OCI-M1 (cell line): ENCODE results near the gene GABRB2.
"Not testable (repeated sequence)": the region's sequence is repeated elsewhere in the genome, so short reads cannot be mapped to it uniquely, and the experiment has no call there.

Experiments
- DNase-seq: peaks from one replicate; lab custom pipeline; 2025; lab: John Stamatoyannopoulos, UW

Gene GABRB2

DNA sequence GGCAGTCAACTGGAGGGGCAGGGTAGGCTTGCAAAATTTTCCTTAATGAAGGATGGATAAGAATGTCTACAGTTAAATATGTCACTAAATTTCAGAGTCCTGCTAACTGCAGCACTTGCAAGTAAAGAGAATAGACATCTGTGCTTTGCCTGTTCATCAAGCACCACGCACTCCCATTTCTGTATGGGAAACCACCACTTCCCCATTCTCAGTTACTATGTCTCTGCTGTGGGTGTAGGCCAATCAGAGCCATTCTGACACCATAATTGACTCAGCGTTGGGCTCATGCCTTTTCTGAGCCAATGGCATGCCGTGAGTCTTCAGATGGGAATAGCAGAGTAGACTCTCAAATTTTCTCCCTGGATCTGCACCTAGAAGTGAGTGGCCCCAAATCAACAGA, 247.5 kb downstream of the GABRB2 start:
- peak; percentile 74 for DNase-seq

DNA sequence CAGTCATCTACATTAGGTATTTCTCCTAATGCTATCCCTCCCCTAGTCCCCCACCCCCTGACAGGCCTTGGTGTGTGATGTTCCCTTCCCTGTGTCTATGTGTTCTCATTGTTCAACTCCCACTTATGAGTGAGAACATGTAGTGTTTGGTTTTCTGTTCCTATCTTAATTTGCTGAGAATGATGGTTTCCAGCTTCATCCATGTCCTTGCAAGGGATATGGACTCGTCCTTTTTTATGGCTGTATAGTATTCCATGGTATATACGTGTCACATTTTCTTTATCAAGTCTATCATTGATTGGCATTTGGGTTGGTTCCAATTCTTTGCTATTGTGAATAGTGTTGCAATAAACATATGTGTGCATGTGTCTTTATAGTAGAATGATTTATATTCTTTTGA, 249.1 kb downstream of the GABRB2 start:
- not testable (repeated sequence) for DNase-seq

DNA sequence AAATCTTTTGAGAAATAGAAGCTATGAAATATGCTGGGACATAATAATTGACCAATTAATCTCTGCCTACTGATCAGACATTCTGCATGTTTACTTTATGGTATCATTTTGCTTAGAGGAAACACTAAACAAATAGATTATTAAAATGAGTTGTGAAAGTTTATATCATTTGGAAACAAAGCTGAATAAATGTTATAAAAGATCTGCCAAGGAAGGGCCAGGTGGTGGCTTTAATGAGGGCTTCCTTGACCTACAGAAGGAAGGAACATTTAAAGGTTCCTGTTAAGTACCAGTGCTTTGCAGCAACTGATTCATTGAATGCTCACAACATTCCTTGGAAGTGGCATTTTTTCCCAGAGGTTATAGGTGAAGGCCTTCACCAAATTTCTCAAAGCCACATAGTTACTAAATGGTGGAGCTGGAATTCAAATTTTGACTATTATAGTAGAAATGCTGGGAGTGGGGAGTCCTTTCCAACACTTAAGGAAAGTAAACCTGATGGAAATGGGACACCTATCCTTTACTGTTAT, 250.7 kb downstream of the GABRB2 start:
- DNase-seq, result no peak

GRCh38 chr5:161288071-161288470, 258.5 kb downstream of the GABRB2 start:
- DNase-seq, result no peak

- DNase-seq, result no peak
Measured at GRCh38 chr5:161287436-161287835, 259.1 kb downstream of the GABRB2 start.

- peak; percentile 53 for DNase-seq
Measured at GRCh38 chr5:161286066-161286655, 260.4 kb downstream of the GABRB2 start.

- DNase-seq, result no peak
Measured at GRCh38 chr5:161284445-161284844, 262.1 kb downstream of the GABRB2 start.

GRCh38 chr5:161283296-161283695, 263.2 kb downstream of the GABRB2 start:
- no peak for DNase-seq

DNA sequence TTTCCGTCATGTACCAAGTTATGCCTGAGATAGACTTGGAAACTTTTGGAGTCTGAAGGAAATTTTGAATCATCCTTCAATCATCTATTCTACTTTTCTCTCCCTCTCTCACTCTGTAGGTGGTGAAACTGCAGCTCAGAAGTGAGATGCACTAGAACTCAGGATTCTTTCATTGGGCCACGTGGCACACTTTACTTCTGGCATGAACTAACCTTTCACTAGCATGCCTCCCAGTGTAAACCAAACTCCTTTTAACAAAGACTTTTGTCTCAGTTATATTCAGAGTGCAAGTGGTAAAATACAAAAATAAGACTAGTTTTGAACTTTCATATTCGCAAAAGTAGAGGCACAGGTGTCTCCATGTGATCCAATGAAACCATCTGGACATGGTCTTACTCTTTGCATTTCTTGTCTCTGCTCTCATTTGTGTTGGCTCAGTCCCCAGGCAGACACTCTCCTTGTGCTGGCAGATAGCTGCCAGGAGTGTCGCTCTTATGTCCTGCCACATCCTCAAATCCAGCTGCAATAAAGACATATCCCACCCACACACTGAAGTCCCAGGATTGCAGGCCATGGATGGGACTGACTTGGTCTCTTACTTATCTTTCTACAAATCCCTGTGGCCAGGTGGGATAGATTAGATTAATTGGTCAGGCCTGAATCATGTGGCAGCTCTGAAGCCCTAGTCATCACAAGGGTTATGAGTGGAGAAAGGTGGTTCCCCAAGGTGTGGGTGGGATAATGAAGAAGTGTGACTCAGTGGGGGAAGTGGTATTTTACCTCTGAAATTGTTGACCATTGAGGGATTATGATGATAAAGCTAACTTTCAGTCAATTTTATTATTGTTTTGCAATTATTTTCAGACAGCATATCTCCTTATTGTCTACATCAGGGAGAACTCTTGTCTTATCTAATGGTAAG, 267.5 kb downstream of the GABRB2 start:
- DNase-seq, result no peak

DNA sequence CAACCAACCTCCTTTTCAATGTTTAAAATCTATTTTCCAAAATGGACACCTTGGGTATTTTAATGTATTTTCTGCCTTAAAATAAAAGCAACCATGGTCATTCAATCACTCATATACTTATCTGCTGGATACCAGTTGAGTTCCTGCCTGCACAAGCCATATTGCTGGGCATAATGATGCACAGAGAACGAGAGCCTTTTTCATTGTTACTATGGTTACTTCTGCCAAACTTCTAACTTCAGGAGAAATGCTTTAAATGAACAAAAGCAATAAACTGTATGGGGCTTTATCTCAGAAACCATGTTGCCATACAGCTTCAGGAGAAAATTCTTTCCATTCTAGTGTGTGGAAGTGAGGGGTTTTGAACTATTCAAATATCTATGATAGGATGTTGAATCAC, 269.5 kb downstream of the GABRB2 start:
- DNase-seq, result no peak

DNA sequence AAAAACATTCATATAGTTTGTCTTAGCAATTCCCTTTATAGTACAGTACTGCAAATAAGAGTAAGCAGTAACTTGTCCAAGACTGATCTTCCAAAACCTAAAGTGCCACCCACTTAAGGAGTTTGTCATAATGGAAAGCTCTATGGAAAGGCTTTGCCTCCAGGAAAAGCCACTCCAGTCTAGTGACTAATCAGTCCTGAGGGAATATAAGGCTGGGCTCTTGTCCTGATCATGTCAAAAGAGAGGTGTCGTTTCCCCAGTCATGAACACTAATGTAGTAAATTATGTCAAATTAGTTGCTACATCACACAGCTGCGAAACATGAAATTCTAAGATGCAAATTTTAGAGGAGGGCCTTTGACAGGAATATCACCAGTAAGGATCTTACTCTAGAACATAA, 271.6 kb downstream of the GABRB2 start:
- no peak for DNase-seq

GRCh38 chr5:161273410-161273809, 273.1 kb downstream of the GABRB2 start:
- no peak for DNase-seq

DNA sequence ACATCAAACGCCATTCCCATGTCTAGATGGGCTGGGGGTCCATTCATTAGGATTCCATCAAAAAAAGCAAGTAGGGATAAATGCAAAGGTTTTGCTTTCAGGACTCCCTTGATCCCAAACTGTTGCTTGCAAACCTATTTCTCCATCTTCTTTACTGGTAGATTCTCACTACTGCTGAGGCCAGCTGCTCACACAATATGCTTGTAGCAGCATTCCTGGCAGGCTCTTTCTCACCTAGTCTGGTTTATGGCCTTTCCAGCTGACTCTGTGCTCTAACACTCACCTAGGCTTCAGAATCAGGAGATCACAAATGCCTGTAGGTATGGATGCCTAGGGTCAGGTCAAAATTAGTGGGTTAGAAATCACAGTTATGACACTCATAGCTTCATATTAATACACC, 274.7 kb downstream of the GABRB2 start:
- no peak for DNase-seq

DNA sequence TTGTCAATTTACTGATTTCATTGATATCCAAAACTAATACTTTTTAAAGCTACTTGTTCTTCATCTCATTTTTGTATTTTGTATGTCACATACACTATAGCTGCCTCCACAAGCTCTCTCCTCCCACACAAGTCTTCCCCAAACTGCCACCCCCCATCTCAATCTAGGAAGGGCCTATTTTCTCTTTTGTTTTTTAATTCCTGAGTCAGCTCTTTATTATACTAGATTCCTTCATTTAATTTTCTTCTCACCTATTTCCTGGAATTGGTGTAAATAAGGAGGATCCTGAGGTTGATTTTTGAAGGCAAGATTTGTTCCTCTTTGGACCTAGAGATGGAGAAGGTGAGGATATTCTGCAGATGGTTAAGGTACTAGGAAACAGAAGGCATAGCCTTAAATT, 277.4 kb downstream of the GABRB2 start:
- no peak for DNase-seq

DNA sequence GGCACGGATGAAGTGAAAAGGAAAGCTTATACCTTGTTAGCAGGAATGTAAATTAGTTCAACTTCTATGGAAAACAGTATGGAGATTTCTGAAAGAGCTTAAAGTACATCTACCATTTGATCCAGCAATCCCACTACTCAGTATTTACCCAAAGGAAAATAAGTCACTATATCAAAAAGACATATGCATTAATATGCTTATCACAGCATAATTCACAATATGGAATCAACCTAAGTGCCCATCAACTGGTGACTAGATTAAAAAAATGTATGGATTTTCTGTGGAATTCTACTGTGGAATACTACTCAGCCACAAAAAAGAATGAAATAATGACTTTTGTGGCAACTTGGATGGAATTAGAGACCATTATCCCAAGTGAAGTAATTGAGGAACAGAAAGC, 279.6 kb downstream of the GABRB2 start:
- DNase-seq, result no peak

DNA sequence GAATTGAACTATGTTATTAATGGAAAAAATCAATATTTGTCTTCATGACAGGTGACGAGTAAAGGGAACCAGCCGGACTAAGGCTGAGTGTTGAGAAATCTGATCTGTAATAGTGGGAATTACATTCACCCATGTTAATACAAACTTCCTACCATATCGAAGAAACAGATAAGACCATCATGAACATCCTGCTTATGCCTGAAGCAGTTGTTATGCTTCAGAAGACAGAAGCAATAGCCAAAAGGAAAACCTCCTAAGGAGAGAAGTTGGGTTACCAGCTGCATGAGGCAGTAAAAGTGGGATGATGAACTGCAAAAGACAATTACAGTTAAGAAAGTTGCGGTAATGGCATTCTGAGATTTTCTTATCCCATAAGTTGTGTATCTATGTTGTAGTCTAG, 281.5 kb downstream of the GABRB2 start:
- DNase-seq, result no peak

DNA sequence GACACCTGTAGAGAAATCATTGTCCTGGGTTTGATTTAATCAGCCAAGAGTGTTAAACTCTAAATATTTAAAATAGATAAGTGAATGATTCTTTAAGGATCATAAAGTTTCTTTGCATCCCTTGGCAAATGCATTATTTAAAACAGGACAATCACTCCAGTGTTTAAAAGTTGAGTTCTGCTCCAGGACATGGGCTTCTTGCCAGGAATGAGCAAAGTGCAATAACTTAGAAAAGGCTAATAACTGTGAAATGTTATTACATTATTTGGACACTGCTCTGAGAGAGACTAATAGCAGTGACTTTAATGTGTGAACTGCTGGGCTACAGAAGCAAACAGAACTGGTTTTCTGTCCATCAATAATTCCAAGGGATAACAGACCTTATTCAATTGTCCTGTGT, 283.3 kb downstream of the GABRB2 start:
- no peak for DNase-seq

- no peak for DNase-seq
Measured at GRCh38 chr5:161261668-161262323, 284.7 kb downstream of the GABRB2 start.

- DNase-seq, result no peak
Measured at GRCh38 chr5:161258438-161258837, 288.1 kb downstream of the GABRB2 start.

DNA sequence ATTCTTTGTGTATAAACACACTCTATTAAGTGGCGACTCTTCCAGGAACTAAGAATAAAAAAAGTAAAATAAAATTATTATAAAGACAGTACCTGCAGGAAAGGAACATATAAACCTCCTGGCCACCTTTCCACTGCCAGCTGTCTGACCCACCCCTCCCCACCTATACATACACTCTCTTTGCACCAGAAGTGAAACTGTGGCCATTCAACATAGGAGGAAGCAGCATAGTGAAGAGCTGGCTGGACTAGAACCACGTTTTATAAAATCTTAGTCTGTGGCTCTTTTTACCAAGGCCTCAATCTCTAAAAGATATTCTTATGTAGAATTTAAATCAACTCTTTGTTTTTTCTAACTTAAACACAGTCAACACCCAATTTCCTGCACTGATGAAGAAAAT, 289.6 kb downstream of the GABRB2 start:
- no peak for DNase-seq

DNA sequence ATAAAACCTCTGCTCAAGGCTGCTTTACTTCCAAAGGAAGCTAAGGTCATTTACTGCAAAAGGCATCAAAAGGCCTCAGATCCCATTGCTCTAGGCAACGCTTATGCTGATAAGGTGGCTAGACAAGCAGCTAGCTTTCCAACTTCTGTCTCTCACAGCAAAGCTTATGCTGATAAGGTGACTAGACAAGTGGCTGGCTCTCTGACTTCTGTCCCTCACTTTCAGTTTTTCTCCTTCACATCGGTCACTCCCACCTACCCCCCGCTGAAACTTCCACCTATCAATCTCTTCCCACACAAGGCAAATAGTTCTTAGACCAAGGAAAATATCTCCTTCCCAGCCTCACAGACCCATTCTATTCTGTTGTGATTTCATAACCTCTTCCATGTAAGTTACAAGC, 293.6 kb downstream of the GABRB2 start:
- peak; percentile 67 for DNase-seq

DNA sequence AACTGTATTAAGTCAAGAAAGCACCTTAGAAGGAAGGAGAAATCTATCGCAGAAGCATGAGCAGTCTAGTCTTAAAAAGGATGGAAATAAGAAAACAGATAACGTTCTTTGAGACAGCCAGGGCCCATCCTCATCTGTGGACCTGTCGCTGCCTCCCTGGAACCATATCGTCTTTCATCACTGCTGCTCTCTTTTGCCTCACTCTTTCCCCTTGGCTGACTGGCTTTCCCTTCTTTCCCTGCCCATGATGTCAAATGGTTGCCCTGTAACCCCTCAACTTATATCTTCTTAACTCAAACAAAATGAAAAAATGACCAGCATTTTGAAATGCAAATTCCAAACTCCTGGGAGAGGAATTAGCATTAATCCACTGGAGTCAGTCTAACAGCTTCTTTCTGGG, 299.8 kb downstream of the GABRB2 start:
- no peak for DNase-seq

DNA sequence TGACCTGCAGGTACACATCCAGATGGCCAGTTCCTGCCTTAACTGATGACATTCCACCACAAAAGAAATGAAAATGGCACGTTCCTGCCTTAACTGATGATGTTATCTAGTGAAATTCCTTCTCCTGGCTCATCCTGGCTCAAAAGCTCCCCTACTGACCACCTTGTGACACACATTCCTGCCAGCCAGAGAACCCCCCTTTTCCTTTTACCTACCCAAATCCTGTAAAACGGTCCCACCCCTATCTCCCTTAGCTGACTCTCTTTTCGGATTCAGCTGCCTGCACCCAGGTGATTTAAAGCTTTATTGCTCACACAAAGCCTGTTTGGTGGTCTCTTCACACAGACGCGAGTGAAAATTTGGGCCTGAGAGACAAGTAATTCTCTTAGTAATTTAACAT, 300.7 kb downstream of the GABRB2 start:
- DNase-seq, result not testable (repeated sequence)
